Measurements from ENCODE around the gene HEPHL1. TPM values are rescaled to one million over a fixed set of nuclear protein-coding genes. Genes with fewer than 3 reads are reported as not detected.

HEPHL1 gene
- total and polyA plus RNA-seq, 2 donors (not counting 1 experiment from before 2014, with no cell fraction given): not detected

GRCh38 chr11:94062360-94062759, 41.2 kb downstream of the HEPHL1 start:
- Histone ChIP-seq H3K4me2 (ENCODE audit: extremely low read depth, insufficient read depth, low read length) (no peak overlapping the region), H3K27ac (ENCODE audit: insufficient read depth, low read length) (no peak overlapping the region), H3K27me3 (ENCODE audit: control insufficient read depth, insufficient read depth, low read length) (no peaks in the 10 kb centered on the region), H2AFZ (ENCODE audit: low read length) (no peak overlapping the region), H3K36me3 (ENCODE audit: control insufficient read depth, insufficient read depth, low read length) (no peaks in the 10 kb centered on the region), H3K79me2 (ENCODE audit: control insufficient read depth, insufficient read depth, low read length) (no peaks in the 10 kb centered on the region), H3K9ac (ENCODE audit: insufficient read depth, low read length) (no peak overlapping the region), H3K4me1 (ENCODE audit: control insufficient read depth, extremely low read depth, insufficient read depth, low read length) (no peaks in the 10 kb centered on the region), H4K20me1 (ENCODE audit: control insufficient read depth, extremely low read depth, insufficient read depth, low read length) (no peaks in the 10 kb centered on the region), H3K9me3 (ENCODE audit: control insufficient read depth, insufficient read depth, low read depth, low read length) (no peaks in the 10 kb centered on the region), H3K4me3 (replicated peaks in 1 of 4; ENCODE audit: control extremely low read depth in 1 of 4, insufficient read depth in 1 of 4, low read depth in 3 of 4, low read length in 4 of 4) (no peak overlapping the region)
- TF ChIP-seq, protein P1, sequence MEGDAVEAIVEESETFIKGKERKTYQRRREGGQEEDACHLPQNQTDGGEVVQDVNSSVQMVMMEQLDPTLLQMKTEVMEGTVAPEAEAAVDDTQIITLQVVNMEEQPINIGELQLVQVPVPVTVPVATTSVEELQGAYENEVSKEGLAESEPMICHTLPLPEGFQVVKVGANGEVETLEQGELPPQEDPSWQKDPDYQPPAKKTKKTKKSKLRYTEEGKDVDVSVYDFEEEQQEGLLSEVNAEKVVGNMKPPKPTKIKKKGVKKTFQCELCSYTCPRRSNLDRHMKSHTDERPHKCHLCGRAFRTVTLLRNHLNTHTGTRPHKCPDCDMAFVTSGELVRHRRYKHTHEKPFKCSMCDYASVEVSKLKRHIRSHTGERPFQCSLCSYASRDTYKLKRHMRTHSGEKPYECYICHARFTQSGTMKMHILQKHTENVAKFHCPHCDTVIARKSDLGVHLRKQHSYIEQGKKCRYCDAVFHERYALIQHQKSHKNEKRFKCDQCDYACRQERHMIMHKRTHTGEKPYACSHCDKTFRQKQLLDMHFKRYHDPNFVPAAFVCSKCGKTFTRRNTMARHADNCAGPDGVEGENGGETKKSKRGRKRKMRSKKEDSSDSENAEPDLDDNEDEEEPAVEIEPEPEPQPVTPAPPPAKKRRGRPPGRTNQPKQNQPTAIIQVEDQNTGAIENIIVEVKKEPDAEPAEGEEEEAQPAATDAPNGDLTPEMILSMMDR (conservative IDR thresholded peaks at IDR 0.05 in 1 of 2, IDR thresholded peaks at IDR 0.05 in 1 of 2; ENCODE audit: low read depth in 1 of 2, low read length in 2 of 2): no peak
- no peak for TF ChIP-seq EZH2 (IDR thresholded peaks at IDR 0.05; ENCODE audit: low read length, missing control alignments)
- no peak for DNase-seq (ENCODE audit: low read depth in 2 of 2)

GRCh38 chr11:94066901-94067429, 45.8 kb downstream of the HEPHL1 start:
- Histone ChIP-seq H4K20me1 (ENCODE audit: control insufficient read depth, extremely low read depth, insufficient read depth, low read length) (no peaks in the 10 kb centered on the region), H3K36me3 (ENCODE audit: control insufficient read depth, insufficient read depth, low read length) (no peaks in the 10 kb centered on the region), H3K9me3 (ENCODE audit: control insufficient read depth, insufficient read depth, low read depth, low read length) (no peaks in the 10 kb centered on the region), H2AFZ (ENCODE audit: low read length) (no peak overlapping the region), H3K9ac (ENCODE audit: insufficient read depth, low read length) (no peak overlapping the region), H3K4me2 (ENCODE audit: extremely low read depth, insufficient read depth, low read length) (no peak overlapping the region), H3K27me3 (ENCODE audit: control insufficient read depth, insufficient read depth, low read length) (no peaks in the 10 kb centered on the region), H3K4me1 (ENCODE audit: control insufficient read depth, extremely low read depth, insufficient read depth, low read length) (no peaks in the 10 kb centered on the region), H3K4me3 (replicated peaks in 1 of 4; ENCODE audit: control extremely low read depth in 1 of 4, insufficient read depth in 1 of 4, low read depth in 3 of 4, low read length in 4 of 4) (no peak overlapping the region), H3K27ac (ENCODE audit: insufficient read depth, low read length) (no peak overlapping the region), H3K79me2 (ENCODE audit: control insufficient read depth, insufficient read depth, low read length) (no peaks in the 10 kb centered on the region)
- no peak for TF ChIP-seq EZH2 (IDR thresholded peaks at IDR 0.05; ENCODE audit: low read length, missing control alignments)
- TF ChIP-seq, protein P1 (conservative IDR thresholded peaks at IDR 0.05 in 1 of 2, IDR thresholded peaks at IDR 0.05 in 1 of 2; ENCODE audit: low read depth in 1 of 2, low read length in 2 of 2): no peak
- peak; percentile 20 to 26 for DNase-seq (ENCODE audit: low read depth in 2 of 2)

GRCh38 chr11:94068764-94069163, 47.6 kb downstream of the HEPHL1 start:
- Histone ChIP-seq H3K79me2 (ENCODE audit: control insufficient read depth, insufficient read depth, low read length) (no peaks in the 10 kb centered on the region), H3K4me1 (ENCODE audit: control insufficient read depth, extremely low read depth, insufficient read depth, low read length) (no peaks in the 10 kb centered on the region), H3K36me3 (ENCODE audit: control insufficient read depth, insufficient read depth, low read length) (no peaks in the 10 kb centered on the region), H3K9ac (ENCODE audit: insufficient read depth, low read length) (no peak overlapping the region), H3K27ac (ENCODE audit: insufficient read depth, low read length) (no peak overlapping the region), H3K4me2 (ENCODE audit: extremely low read depth, insufficient read depth, low read length) (no peak overlapping the region), H3K4me3 (replicated peaks in 1 of 4; ENCODE audit: control extremely low read depth in 1 of 4, insufficient read depth in 1 of 4, low read depth in 3 of 4, low read length in 4 of 4) (no peak overlapping the region), H4K20me1 (ENCODE audit: control insufficient read depth, extremely low read depth, insufficient read depth, low read length) (no peaks in the 10 kb centered on the region), H2AFZ (ENCODE audit: low read length) (no peak overlapping the region), H3K27me3 (ENCODE audit: control insufficient read depth, insufficient read depth, low read length) (no peaks in the 10 kb centered on the region), H3K9me3 (ENCODE audit: control insufficient read depth, insufficient read depth, low read depth, low read length) (no peaks in the 10 kb centered on the region)
- peak in 1 of 2 donors; percentile 36 for DNase-seq (ENCODE audit: low read depth in 2 of 2)
- TF ChIP-seq EZH2 (IDR thresholded peaks at IDR 0.05; ENCODE audit: low read length, missing control alignments): no peak
- TF ChIP-seq, protein P1 (conservative IDR thresholded peaks at IDR 0.05 in 1 of 2, IDR thresholded peaks at IDR 0.05 in 1 of 2; ENCODE audit: low read depth in 1 of 2, low read length in 2 of 2): no peak
